Activated T-cell treated with anti-CD3 and anti-CD28 coated beads for 24 hours (primary cell): Measurements from ENCODE around the gene EQTN.
"Not testable (repeated sequence)": the region's sequence is repeated elsewhere in the genome, so short reads cannot be mapped to it uniquely, and the experiment has no call there.

ENCODE experiments used
- DNase-seq: peaks from one replicate; pipeline ENCODE4 v3.0.0-alpha.2; 2020; ENCODE audit warnings: low read depth

EQTN gene

DNA sequence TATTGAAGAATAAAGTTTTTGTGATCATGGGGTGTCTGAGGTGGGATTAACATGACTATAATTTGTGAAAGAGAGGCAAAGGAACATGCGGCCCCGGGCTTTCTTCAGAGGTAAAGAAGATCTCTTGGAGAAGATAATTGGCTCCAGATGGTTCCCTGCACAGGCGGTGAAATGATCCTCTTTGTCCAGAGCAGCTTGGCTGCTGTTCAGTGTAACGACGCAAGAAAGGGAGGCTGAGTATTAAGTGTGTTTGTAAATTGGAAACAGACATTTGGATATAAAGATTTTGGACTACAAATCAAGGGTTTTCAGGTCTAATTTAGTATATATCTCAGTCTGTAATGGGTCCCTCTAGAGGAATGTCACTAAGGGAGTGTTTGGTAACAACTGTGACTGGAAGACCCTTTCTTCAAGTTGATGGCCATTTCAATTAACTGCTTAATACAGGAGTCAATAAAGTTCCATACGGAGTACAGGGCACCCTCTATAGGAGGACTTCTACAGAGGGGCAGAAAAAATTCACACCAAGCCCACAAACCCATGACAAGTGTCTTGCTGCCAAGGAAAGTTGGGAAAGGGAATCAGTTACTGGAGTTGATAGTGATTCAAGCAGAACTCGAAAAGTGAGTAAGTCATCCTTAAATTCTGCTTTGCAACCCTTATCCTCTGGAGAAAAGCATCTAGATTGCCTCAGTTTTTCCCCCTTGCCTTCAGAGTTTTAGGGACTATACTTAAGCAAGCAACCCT, 4.1 kb downstream of the EQTN start:
- DNase-seq = no peak

DNA sequence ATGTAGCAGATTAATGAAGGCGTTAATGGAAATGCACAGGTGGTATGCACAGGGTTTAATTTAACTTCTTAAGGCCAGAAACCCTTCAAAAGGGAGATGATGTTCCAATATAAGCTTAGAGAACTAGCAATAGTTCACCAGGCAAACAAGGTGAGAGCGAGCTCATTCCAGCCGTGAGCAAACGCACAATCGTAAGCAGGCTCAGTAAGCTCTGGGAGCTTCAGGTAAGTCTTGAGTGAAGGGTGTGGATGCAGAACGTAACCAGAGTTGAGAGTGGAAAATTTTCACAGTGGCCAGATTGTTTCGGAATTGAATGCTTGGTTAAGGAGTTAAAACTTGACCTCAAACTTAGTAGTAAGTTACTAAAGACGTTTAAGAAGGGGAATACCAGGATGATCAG, 5.7 kb downstream of the EQTN start:
- DNase-seq = no peak

DNA sequence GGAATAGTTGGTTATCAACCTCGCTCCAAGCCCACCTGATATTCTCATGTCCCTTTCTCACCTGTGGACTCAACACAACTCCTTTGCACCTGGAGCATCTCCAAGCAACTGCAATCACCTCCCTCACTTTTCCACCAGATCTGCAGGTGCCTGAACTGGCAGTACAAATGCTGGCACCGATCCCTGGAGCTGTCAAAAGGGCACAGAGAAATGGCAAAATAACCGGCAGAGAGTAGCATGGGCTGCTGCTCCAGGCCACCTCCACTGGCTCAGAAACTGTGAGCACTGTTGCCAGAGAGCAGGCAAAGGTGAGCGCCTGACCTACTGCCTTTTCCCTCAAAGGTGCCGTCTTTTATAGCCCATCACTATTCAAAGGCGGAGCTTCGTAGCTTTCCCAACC, 14.7 kb downstream of the EQTN start:
- no peak for DNase-seq

DNA sequence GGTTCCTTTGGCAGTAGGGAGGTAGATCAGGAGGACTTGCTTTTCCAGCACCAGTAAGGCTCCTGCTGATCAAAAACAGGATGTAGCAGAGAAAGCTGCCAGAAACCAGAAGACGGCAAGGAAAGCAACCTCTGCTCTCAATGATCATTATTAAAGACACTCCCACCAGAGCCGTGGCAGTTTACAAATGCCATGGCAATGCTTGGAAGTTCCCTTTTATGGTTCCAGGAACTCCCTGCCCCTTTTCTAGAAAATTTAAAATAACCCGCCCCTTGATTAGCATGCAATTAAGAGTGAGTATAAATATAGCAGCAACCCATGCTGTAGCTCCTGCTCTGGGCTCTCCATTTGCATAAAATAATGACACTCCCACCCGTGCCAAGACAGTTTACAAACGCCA, 16.1 kb downstream of the EQTN start:
- no peak for DNase-seq

DNA sequence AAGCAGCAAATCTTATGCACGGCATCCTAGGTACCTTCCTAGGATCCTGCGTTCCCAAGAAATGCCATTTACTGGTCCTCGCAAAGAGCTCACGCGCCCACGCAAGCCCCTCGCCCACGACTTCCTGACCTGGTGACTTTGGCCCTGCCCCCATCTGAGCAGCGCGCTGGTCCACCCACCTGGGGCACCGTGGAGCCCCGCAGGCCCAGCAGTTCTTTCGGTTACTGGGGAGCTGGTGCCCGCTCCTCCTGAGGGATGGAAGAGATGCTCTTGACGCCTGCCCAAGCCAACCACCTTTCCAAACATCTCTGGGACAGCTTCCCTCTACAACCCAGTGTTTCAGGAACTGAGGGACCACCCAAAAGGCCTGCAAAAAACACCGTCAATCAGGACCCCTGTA, 16.7 kb downstream of the EQTN start:
- DNase-seq = no peak

DNA sequence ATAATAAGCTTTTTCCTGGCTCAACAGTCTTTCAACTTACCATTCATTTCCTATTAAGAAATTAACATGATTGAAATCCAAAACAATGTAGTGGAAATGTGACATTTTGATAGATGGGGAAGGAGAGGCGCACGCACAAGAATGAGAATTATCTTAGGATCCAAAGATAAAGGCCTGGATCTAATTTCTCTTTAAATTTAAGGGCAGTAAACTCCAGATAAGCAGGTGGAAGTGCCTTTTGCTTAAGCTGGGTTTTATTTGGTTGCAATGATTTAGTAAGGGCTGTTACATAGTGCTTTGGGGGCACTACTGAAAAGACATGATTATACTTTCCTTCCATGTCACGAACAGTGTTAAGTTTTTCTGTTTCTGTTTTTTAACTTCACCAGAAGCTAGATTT, 17.3 kb downstream of the EQTN start:
- no peak for DNase-seq

- DNase-seq = no peak
These were observed 18.6 kb downstream of the EQTN start for GRCh38 chr9:27278374-27278773.

DNA sequence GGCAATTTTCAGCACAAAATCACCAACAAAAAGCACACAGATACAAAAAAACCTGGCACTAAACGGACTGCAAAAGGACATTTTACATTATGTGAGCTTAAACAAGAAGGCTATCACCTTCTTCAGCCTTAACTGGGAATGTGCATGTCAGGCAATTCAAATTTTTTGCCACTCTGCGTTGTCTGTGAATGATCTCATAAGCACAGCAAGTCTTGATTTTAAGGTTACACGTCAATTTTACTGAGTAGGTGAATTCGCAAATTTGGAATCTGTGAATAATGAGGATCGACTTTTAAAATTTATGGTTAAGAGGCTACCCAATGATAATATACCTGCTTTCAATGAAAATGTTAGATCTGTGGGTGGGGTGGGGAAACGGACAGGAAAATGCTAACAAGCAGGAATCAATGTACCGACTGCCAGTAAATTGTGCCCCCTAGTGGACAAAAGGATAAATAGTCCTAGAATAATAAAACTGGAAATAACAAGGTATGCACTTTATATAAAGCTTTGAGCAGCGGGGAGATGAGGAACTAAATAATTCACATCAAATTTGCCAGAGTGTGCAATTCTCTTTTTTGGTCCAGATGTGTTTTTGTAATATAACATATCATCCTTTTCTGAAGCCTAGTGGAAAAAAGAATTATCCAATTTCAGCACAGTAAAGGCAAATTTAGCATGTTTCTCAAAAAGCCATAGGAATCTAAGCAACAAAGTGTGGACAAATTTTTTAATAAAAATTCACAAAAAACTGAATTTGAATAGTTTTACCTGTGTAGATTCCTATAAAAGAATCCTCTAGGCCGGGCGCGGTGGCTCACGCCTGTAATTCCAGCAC, 20.5 kb downstream of the EQTN start:
- no peak for DNase-seq

GRCh38 chr9:27273186-27273585, 23.8 kb downstream of the EQTN start:
- no peak for DNase-seq

GRCh38 chr9:27272103-27272502, 24.8 kb downstream of the EQTN start:
- DNase-seq = no peak

- DNase-seq = no peak
These were observed 35.3 kb downstream of the EQTN start for GRCh38 chr9:27261517-27262211.

GRCh38 chr9:27260789-27261516, 36.0 kb downstream of the EQTN start:
- no peak for DNase-seq

DNA sequence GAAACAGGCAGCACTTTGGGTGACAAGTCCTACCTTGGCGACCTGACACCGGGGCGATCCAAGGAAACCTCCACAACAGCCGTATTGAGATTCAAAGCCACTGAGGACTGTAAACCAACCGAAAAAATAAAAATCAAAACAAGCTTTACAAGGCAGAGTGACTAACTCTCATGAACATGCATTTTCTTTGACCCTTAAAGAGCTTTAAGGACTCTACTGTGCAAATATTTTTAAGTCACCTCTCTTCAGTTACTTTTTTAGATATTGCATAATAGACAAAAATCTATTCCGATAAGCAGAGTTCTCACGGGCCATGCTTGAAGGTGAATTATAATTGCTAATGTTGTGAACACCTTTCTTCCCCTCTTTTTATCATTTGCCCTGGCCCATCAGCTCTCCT, 38.3 kb downstream of the EQTN start:
- no peak for DNase-seq

DNA sequence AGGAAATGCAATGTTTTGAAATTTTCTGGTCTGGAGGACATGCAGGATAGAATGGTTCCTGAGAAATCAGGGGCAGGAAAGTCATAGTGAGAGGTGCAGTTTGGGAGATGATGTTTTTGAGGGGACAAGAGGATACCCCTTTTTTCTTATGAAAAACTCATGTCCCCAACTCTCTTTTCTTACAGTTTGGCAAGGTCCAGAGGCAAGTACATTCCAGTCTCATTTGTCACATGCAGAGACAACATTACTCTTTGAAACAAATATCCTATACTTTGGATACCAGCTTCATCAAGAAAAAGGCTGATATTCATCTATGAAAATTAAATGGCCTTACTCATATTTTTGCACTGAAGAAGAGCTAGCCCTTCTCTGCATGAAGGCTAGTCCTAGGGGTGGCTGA, 48.2 kb downstream of the EQTN start:
- DNase-seq = no peak

DNA sequence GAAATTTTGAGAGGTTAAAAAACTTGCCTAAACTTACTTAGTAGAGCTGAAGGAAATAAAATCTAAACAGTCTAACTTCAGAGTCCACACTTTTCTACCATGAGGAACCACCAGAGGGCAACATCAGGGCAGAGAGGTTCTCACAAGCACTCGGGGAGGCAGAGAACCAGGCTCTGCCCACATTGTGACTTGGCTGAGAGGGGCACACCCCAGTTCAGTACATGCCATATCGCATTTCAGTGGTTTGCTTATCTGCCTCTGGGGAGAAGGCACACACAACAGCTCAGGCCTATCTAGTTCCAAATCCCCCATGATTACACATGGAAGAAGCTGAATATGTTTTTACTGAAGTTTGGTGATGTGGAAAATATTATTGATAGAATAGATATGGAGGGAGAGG, 49.2 kb downstream of the EQTN start:
- no peak for DNase-seq

DNA sequence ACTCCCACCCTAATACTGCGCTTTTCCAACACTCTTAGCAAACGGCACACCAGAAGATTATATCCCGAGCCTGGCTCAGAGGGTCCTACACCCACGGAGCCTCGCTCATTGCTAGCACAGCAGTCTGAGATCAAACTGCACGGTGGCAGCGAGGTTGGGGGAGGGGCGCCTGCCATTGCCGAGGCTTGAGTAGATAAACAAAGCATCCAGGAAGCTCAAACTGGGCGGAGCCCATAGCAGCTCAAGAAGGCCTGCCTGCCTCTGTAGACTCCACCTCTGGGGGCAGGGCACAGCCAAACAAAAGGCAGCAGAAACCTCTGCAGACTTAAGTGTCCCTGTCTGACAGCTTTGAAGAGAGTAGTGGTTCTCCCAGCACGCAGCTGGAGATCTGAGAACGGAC, 57.3 kb downstream of the EQTN start:
- not testable (repeated sequence) for DNase-seq
